AG09309 (cell line): ENCODE results near the gene PSMG3.

Source experiments
- DNase-seq: peaks from one replicate; pipeline ENCODE4 v3.0.0-alpha.2; 2010; ENCODE audit warnings: low read depth
- H3K4me3 ChIP-seq: 2 replicates; pipeline ENCODE4 v1.5.1; 2011; ENCODE audit warnings: mild to moderate bottlenecking, low read depth, low read length, moderate library complexity; ENCODE audit not compliant: control insufficient read depth
- CTCF ChIP-seq: IDR thresholded peaks from 2 replicates; pipeline ENCODE4 v1.5.1; 2011; ENCODE audit warnings: mild to moderate bottlenecking, low read depth, low read length, inconsistent platforms; ENCODE audit not compliant: insufficient read depth, control insufficient read depth; ENCODE audit errors: missing control alignments

PSMG3 gene

DNA sequence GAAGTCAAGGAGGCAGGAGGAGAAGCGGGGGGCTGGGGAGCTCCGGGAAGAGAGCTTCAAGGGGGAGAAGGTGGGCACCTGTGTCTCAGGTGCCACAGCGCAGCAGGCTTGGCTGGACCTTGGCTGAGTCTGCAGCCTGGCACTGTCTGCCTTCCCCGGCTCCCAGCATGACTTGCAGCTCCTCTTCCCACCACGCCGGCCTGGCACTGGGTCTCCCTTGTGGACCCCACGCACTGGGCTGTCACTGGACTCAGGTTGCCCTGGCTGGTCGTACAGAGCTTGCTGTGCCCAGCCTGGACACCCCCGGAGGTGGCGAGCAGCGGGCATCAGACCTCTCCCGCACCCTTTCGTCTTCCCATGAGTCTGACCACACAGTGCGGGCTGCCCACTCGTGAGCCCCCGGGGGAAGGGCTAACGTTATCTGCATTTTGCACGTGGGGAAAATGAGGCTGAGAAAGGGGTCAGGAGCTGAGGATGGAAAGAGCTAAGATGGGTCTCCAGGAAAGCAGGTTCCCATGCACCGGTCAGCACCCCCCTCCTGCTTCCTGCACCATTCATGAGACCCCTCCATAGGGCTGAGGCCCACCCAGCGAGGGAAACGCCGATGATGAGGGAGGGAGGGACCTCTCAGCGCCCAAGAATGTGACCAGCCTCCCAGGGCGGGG is 40.3 kb upstream of the PSMG3 start:
- TF ChIP-seq CTCF: no peak
- no peak for DNase-seq
- no peak overlapping the region for H3K4me3 ChIP-seq

- no peak for TF ChIP-seq CTCF
- H3K4me3 ChIP-seq: no peak overlapping the region
These were observed 39.2 kb upstream of the PSMG3 start for GRCh38 chr7:1609023-1609422.

GRCh38 chr7:1608318-1608717 is 38.5 kb upstream of the PSMG3 start:
- no peak for TF ChIP-seq CTCF
- DNase-seq: no peak

More at GRCh38 chr7:1609023-1609422, 39.2 kb upstream of the PSMG3 start:
- no peak for DNase-seq

GRCh38 chr7:1607696-1608095 is 37.9 kb upstream of the PSMG3 start:
- no peak for DNase-seq
- H3K4me3 ChIP-seq: no peak overlapping the region
- no peak for TF ChIP-seq CTCF

More at GRCh38 chr7:1608318-1608717, 38.5 kb upstream of the PSMG3 start:
- no peak overlapping the region for H3K4me3 ChIP-seq

GRCh38 chr7:1607001-1607400 is 37.2 kb upstream of the PSMG3 start:
- H3K4me3 ChIP-seq: no peak overlapping the region
- TF ChIP-seq CTCF: no peak
- no peak for DNase-seq

DNA sequence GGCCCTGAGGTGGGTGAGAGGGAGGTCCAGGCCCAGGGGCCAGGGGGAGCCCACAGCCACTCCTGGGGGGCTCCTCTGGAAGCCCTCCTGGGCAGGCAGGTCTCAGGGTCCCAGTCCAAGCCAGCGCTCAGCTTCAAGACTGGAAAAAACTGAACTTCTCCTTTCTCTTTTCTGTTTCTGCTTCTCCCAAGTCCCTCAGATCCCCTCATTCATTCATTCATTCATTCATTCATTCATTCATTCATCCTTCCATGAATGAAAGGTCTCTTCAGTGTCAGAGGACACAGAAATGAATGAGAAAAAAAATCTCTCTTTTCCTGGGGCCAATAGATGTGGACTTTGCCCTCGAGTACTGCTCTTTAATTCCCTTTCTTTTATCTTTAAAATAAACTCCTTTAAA is 34.6 kb upstream of the PSMG3 start:
- TF ChIP-seq CTCF: no peak
- no peak overlapping the region for H3K4me3 ChIP-seq
- DNase-seq: no peak
